ENCODE measurements around the gene UBAP1L.
A peak's percentile ranks its signal among the peaks of the same experiment; 100 is the strongest.

Gene UBAP1L

GRCh38 chr15:65083262-65083701 is 31.7 kb downstream of the UBAP1L start:
- no peak overlapping the region for H3K27ac ChIP-seq

GRCh38 chr15:65082303-65082953 is 32.6 kb downstream of the UBAP1L start:
- Histone ChIP-seq H3K4me3 (ENCODE audit: low read depth, low read length) (no peak overlapping the region), H3K27ac (no peak overlapping the region), H3K36me3 (replicated peaks) (no peaks in the 10 kb centered on the region), H3K27me3 (replicated peaks) (peaks cover 5% of the 10 kb centered on the region)
- in situ Hi-C loops (cut with HindIII; ENCODE audit: low pct_ligation_motif_present, low sequenced_read_pairs), result no loop called here
- no peak for DNase-seq
- TF ChIP-seq, protein P1, sequence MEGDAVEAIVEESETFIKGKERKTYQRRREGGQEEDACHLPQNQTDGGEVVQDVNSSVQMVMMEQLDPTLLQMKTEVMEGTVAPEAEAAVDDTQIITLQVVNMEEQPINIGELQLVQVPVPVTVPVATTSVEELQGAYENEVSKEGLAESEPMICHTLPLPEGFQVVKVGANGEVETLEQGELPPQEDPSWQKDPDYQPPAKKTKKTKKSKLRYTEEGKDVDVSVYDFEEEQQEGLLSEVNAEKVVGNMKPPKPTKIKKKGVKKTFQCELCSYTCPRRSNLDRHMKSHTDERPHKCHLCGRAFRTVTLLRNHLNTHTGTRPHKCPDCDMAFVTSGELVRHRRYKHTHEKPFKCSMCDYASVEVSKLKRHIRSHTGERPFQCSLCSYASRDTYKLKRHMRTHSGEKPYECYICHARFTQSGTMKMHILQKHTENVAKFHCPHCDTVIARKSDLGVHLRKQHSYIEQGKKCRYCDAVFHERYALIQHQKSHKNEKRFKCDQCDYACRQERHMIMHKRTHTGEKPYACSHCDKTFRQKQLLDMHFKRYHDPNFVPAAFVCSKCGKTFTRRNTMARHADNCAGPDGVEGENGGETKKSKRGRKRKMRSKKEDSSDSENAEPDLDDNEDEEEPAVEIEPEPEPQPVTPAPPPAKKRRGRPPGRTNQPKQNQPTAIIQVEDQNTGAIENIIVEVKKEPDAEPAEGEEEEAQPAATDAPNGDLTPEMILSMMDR (IDR thresholded peaks at IDR 0.05; ENCODE audit: low read depth, low read length, missing control alignments), result no peak

More at GRCh38 chr15:65083262-65083701, 31.7 kb downstream of the UBAP1L start:
- Histone ChIP-seq H3K27me3 (replicated peaks) (peaks cover 5% of the 10 kb centered on the region), H3K4me3 (ENCODE audit: low read depth, low read length) (no peak overlapping the region), H3K36me3 (replicated peaks) (no peaks in the 10 kb centered on the region)
- DNase-seq, result no peak
- in situ Hi-C loops (cut with HindIII; ENCODE audit: low pct_ligation_motif_present, low sequenced_read_pairs), result no loop called here
- TF ChIP-seq, protein P1 (IDR thresholded peaks at IDR 0.05; ENCODE audit: low read depth, low read length, missing control alignments), result peak; percentile 58

GRCh38 chr15:65081758-65082157 is 33.2 kb downstream of the UBAP1L start:
- H3K27me3 ChIP-seq (replicated peaks), result peaks cover 5% of the 10 kb centered on the region
- DNase-seq, result no peak
- in situ Hi-C loops (cut with HindIII; ENCODE audit: low pct_ligation_motif_present, low sequenced_read_pairs), result no loop called here
- H3K4me3 ChIP-seq (ENCODE audit: low read depth, low read length), result no peak overlapping the region
- no peak overlapping the region for H3K27ac ChIP-seq
- TF ChIP-seq, protein P1 (IDR thresholded peaks at IDR 0.05; ENCODE audit: low read depth, low read length, missing control alignments), result no peak
- H3K36me3 ChIP-seq (replicated peaks), result no peaks in the 10 kb centered on the region

DNA sequence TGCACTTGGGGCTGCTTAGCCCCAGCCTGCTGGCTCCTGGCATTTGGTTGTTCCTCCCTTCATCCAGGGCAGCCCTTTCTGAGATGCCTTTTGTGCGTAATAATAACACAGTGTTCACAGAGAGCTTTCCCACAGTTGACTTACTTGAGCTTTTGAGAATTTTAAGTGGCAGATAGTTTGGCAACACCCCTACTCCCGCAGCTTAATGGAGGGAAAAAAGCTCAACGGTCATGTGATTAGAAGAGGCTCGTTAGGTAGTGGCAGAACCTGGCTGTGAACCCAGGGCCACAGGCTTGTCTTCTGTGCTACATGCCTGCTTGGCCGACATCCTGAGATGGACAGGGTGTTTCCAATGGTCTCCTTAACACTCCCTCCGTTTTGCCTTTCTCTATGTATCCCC is 33.7 kb downstream of the UBAP1L start:
- H3K36me3 ChIP-seq (replicated peaks), result no peaks in the 10 kb centered on the region
- H3K27ac ChIP-seq, result no peak overlapping the region
- in situ Hi-C loops (cut with HindIII; ENCODE audit: low pct_ligation_motif_present, low sequenced_read_pairs), result no loop called here
- H3K27me3 ChIP-seq (replicated peaks), result peaks cover 5% of the 10 kb centered on the region
- TF ChIP-seq, protein P1 (IDR thresholded peaks at IDR 0.05; ENCODE audit: low read depth, low read length, missing control alignments), result no peak
- no peak overlapping the region for H3K4me3 ChIP-seq (ENCODE audit: low read depth, low read length)
- DNase-seq, result no peak

- in situ Hi-C loops (cut with HindIII; ENCODE audit: low pct_ligation_motif_present, low sequenced_read_pairs), result no loop called here
- DNase-seq, result no peak
Observed at GRCh38 chr15:65079580-65079979, 35.4 kb downstream of the UBAP1L start.

More at GRCh38 chr15:65079580-65079979, 35.4 kb downstream of the UBAP1L start:
- Histone ChIP-seq H3K27ac (no peak overlapping the region), H3K4me3 (ENCODE audit: low read depth, low read length) (no peak overlapping the region), H3K27me3 (replicated peaks) (peaks cover 5% of the 10 kb centered on the region), H3K36me3 (replicated peaks) (no peaks in the 10 kb centered on the region)
- TF ChIP-seq, protein P1 (IDR thresholded peaks at IDR 0.05; ENCODE audit: low read depth, low read length, missing control alignments), result no peak

Data from brain microvascular endothelial cell (primary cell).